Mesothelial cell of epicardium (in vitro differentiated cells): ENCODE results near the gene DYRK1A. TPM values are rescaled to one million over a fixed set of nuclear protein-coding genes. Genes with fewer than 3 reads are reported as not detected.

Experiments
- DNase-seq, 2 experiments: peaks; one replicate each; pipeline ENCODE4 v3.0.0; 2021; ENCODE audit warnings: low spot score in 2 of 2; ENCODE audit not compliant: unreplicated experiment in 2 of 2
- H3K27ac Mint-ChIP-seq: 2 replicates; pipeline ENCODE4 v1.8.0; 2021; ENCODE audit warnings: mixed read lengths
- H3K27me3 Mint-ChIP-seq: 2 replicates; pipeline ENCODE4 v1.8.0; 2021; ENCODE audit warnings: low read depth, mixed read lengths
- H3K36me3 Mint-ChIP-seq: 2 replicates; pipeline ENCODE4 v1.8.0; 2021; ENCODE audit warnings: mixed read lengths
- H3K4me1 Mint-ChIP-seq: 2 replicates; pipeline ENCODE4 v1.8.0; 2021; ENCODE audit warnings: mixed read lengths
- H3K4me3 Mint-ChIP-seq: 2 replicates; pipeline ENCODE4 v1.8.0; 2021; ENCODE audit warnings: mild to moderate bottlenecking, moderate library complexity, mixed read lengths
- H3K9me3 Mint-ChIP-seq: 2 replicates; pipeline ENCODE4 v1.8.0; 2021; ENCODE audit warnings: mixed read lengths
- CTCF ChIP-seq: fragments of 200-600 bp; sonication (generic); IDR thresholded peaks from one replicate; pipeline ENCODE4 v1.5.0; 2021; ENCODE audit warnings: antibody characterized with exemption; ENCODE audit not compliant: unreplicated experiment
- total RNA-seq: library from RNA; stranded (reverse); gene quantifications from 3 replicates; pipeline ENCODE4 v1.2.1, GENCODE V29; 2021

Gene DYRK1A
- total RNA-seq, 1 donor from 2014 or later, result 79.7 TPM

- no peak for TF ChIP-seq CTCF
- DNase-seq, result no peak
- Mint-ChIP-seq H3K4me3 (no peak overlapping the region), H3K27me3 (no peaks in the 10 kb centered on the region), H3K4me1 (peaks cover 48% of the 10 kb centered on the region), H3K27ac (peak overlapping the region; percentile 57), H3K36me3 (peaks cover 3% of the 10 kb centered on the region), H3K9me3 (peaks cover 3% of the 10 kb centered on the region)
Measured at GRCh38 chr21:37407719-37408420, 41.3 kb downstream of the DYRK1A start.

GRCh38 chr21:37408464-37409193, 42.1 kb downstream of the DYRK1A start:
- Mint-ChIP-seq H3K27me3 (no peaks in the 10 kb centered on the region), H3K4me1 (peaks cover 53% of the 10 kb centered on the region), H3K4me3 (no peak overlapping the region), H3K9me3 (no peaks in the 10 kb centered on the region), H3K36me3 (peaks cover under 1% of the 10 kb centered on the region), H3K27ac (peak overlapping the region; percentile 57)
- DNase-seq, result no peak
- TF ChIP-seq CTCF, result no peak

GRCh38 chr21:37410639-37411038, 44.1 kb downstream of the DYRK1A start:
- H3K27me3 Mint-ChIP-seq, result no peaks in the 10 kb centered on the region
- H3K4me1 Mint-ChIP-seq, result peaks cover 47% of the 10 kb centered on the region
- no peaks in the 10 kb centered on the region for H3K9me3 Mint-ChIP-seq

GRCh38 chr21:37412603-37413360, 46.2 kb downstream of the DYRK1A start:
- Mint-ChIP-seq H3K36me3 (no peaks in the 10 kb centered on the region), H3K9me3 (no peaks in the 10 kb centered on the region), H3K27me3 (no peaks in the 10 kb centered on the region), H3K4me1 (peaks cover 41% of the 10 kb centered on the region), H3K4me3 (no peak overlapping the region), H3K27ac (peak overlapping the region; percentile 55)
- no peak for DNase-seq
- TF ChIP-seq CTCF, result no peak

More at GRCh38 chr21:37410639-37411038, 44.1 kb downstream of the DYRK1A start:
- no peak for TF ChIP-seq CTCF
- H3K27ac Mint-ChIP-seq, result no peak overlapping the region
- H3K4me3 Mint-ChIP-seq, result no peak overlapping the region
- DNase-seq, result no peak
- no peaks in the 10 kb centered on the region for H3K36me3 Mint-ChIP-seq

- Mint-ChIP-seq H3K9me3 (no peaks in the 10 kb centered on the region), H3K4me3 (no peak overlapping the region), H3K36me3 (no peaks in the 10 kb centered on the region), H3K4me1 (peaks cover 39% of the 10 kb centered on the region), H3K27ac (peak overlapping the region; percentile 82), H3K27me3 (no peaks in the 10 kb centered on the region)
- DNase-seq, result no peak
- TF ChIP-seq CTCF, result no peak
Measured at GRCh38 chr21:37413553-37414291, 47.1 kb downstream of the DYRK1A start.
